ENCODE data around the gene ST8SIA5.

DNA sequence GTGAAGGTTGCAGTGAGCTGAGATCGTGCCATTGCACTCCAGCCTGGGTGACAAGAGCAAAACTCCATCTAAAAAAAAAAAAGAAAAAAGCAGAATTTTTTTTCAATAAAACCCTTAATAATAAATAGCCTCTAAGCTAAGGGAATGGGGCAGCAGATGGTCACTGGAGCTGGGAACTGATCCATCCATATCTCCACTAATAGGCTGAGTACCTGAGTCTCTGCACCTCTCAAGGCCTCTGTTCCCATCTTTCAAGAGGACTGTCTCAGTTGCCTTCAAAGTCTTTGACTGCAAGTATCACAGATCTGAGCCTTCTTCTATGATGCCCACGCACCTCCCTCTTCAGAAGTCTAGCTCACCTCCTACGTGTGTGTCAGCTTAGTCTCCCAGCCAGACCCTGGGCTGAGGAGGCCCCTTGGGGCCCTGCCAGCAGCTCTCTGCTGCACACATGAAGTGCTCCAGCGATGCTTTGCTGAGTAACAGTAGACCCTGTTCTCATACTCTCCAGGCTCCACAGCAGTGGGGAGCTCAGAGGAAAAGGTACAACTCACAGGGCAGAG lies 32.9 kb downstream of the ST8SIA5 start:
- no peak for TF ChIP-seq POLR2A (IDR thresholded peaks at IDR 0.05; ENCODE audit: low read depth, low read length)
- TF ChIP-seq, protein P1, sequence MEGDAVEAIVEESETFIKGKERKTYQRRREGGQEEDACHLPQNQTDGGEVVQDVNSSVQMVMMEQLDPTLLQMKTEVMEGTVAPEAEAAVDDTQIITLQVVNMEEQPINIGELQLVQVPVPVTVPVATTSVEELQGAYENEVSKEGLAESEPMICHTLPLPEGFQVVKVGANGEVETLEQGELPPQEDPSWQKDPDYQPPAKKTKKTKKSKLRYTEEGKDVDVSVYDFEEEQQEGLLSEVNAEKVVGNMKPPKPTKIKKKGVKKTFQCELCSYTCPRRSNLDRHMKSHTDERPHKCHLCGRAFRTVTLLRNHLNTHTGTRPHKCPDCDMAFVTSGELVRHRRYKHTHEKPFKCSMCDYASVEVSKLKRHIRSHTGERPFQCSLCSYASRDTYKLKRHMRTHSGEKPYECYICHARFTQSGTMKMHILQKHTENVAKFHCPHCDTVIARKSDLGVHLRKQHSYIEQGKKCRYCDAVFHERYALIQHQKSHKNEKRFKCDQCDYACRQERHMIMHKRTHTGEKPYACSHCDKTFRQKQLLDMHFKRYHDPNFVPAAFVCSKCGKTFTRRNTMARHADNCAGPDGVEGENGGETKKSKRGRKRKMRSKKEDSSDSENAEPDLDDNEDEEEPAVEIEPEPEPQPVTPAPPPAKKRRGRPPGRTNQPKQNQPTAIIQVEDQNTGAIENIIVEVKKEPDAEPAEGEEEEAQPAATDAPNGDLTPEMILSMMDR (IDR thresholded peaks at IDR 0.05; ENCODE audit: extremely low read depth in 1 of 2, insufficient read depth in 1 of 2, low read depth in 1 of 2, low read length in 2 of 2): no peak
- no peak for TF ChIP-seq MAX (IDR thresholded peaks at IDR 0.05; ENCODE audit: insufficient read depth, insufficient read length)
- TF ChIP-seq EZH2 (IDR thresholded peaks at IDR 0.05; ENCODE audit: borderline replicate concordance, low read depth, low read length, severe bottlenecking): no peak
- no peak for TF ChIP-seq POLR2AphosphoS5 (IDR thresholded peaks at IDR 0.05; ENCODE audit: insufficient read depth, low read depth, low read length)
- no peak for TF ChIP-seq MYC (IDR thresholded peaks at IDR 0.05; ENCODE audit: low read depth, low read length)
- TF ChIP-seq FOS (IDR thresholded peaks at IDR 0.05; ENCODE audit: borderline replicate concordance, insufficient read depth, low read length): no peak

Measured in endothelial cell of umbilical vein (primary cell).